Fibroblast of mammary gland (primary cell): ENCODE measurements around the gene KRT31.

ENCODE experiments used
- DNase-seq: peaks from one replicate; pipeline ENCODE4 v3.0.0-alpha.2; 2010; ENCODE audit warnings: low read depth
- H3K4me3 ChIP-seq: 2 replicates; pipeline ENCODE4 v1.5.1; 2011; ENCODE audit warnings: low read depth, mild to moderate bottlenecking, low read length, moderate library complexity; ENCODE audit not compliant: control insufficient read depth
- CTCF ChIP-seq: conservative IDR thresholded peaks from 2 replicates; pipeline ENCODE4 v1.5.1; 2011; ENCODE audit warnings: low read depth, low read length, inconsistent platforms; ENCODE audit not compliant: control insufficient read depth, insufficient read depth

KRT31 gene

GRCh38 chr17:41345992-41346391 is 51.4 kb downstream of the KRT31 start:
- no peak overlapping the region for H3K4me3 ChIP-seq
- no peak for DNase-seq
- no peak for TF ChIP-seq CTCF
